ENCODE results near the gene SLC16A5. TPM values are rescaled to one million over a fixed set of nuclear protein-coding genes. Genes with fewer than 3 reads are reported as not detected.

SLC16A5 gene
- polyA plus RNA-seq, 3 donors: 22.0 to 38.4 (median 26.1) TPM

DNA sequence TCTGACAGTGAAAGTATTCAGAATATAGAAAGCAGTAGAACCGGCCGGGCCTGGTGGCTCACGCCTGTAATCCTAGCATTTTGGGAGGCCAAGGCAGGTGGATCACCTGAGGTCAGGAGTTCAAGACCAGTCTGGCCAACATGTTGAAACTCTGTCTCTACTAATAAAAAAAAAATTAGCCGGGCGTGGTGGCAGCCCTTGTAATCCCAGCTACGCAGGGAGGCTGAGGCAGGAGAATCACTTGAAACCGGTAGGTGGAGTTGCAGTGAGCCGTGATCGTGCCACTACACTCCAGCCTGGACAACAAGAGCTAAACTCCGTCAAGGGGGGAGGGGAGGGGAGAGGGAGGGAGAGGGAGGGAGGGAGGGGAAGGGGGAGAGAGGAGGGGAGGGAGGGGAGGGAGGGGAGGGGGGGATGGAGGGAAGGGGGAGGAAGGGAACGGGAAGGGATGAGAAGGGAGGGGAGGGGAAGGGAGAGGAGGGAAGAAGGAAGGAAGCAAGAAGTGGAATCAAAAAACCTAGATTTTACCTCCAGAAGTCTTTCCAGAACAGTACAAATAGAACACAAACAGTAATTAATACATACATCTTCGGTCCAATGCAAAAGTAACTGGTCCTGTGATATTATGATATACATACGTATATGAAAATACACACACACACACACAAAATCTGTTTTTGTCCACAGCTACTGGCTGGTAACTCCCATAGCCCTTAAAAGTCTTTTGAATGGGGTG is 54.6 kb downstream of the SLC16A5 start:
- no peak for DNase-seq (ENCODE audit: extremely low read depth in 1 of 11, low read depth in 9 of 11, low spot score in 4 of 11)

DNA sequence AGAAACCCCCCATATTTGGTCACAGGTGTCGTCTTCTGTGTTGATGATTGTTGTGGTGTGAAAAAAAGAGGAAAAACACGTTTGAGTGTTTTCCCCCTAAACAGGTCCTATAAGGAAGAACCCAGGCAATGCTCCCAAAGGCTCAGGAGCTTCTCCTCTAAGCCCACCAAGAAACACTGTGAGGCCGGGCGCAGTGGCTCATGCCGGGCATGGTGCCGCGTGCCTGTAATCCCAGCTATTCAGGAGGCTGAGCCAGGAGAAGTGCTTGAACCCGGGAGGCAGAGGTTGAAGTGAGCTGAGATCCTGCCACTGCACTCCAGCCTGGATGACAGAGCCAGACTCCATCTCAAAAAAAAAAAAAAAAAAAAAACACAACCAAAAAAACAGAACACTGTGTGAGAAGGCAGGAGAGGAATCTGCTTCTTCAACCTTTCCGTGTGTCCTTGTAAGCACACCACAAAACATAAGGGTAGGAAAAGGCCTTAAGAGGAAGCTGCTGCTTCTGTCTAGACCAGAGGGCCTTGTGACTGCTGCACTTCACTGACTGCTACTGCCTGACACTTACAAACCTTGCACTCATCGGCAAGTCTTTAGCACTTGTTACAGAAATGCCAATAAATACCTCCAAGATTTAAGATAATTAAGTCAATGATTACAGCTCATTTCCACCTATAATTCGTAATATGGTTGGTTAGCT is 57.2 kb downstream of the SLC16A5 start:
- no peak for DNase-seq (ENCODE audit: extremely low read depth in 1 of 11, low read depth in 9 of 11, low spot score in 4 of 11)

DNA sequence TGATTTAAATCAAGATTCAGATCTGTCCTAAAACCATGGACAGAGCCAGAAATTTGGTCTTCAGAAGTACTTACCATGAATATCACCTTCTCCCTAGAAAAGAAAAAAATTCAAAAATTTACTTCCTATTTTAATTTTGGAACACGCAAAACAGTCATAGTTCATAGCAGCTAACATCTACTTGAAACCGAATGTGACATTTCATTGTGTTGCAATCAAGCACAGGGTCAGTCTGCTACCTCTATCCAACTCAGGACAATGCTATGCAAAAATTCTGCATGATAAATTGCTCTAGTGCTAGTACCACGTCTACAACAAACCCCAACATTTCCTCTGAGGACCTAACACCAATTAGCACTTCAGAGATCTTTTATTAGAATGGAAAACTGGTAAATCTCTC is 58.8 kb downstream of the SLC16A5 start:
- no peak for DNase-seq (ENCODE audit: extremely low read depth in 1 of 11, low read depth in 9 of 11, low spot score in 4 of 11)

DNA sequence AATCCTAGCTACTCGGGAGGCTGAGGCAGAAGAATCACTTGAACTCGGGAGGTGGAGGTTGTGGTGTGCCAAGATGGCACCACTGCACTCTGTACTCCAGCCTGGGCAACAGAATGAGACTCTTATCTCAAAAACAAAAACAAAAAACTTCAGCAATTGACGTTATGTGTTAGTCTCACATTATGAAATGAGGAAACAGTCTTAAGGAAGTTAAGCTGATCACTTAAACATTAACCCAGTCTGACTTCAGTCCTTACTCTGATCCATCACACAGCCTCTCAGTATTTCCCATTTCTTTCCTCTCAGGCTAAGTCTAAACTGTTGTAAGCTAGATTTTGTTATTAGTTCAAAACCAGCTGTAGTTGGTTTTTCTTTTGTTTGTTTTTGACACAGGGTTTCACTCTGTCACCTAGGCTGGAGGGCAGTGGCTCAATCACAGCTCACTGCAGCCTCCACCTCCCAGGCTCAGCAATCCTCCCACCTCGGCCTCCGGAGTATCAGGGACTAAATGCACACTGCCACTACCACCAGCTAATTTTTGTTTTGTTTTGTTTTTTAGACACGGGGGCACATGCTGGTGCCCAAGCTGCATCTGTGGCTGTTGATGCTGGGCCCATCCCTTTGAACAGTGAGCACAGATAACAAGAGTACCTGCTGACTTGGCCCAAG is 60.3 kb downstream of the SLC16A5 start:
- no peak for DNase-seq (ENCODE audit: extremely low read depth in 1 of 11, low read depth in 9 of 11, low spot score in 4 of 11)

DNA sequence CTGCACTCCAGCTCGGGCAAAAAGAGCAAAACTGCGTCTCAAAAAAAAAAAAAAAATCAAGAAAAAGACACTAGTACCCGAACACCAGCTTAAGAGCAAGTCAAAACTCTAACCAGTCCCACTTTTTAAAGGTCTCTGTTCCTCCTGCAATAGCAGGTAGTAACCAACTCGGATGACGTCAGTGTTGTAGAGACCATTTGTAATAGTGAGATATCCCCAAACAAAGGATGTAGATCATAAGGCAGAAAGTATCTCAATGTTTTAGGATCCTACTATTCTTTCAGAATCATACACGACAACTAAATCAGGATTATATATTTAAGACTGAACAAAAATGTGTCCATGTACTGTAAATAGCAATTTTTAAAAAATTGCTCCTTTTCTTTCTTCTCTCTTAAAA is 64.2 kb downstream of the SLC16A5 start:
- no peak for DNase-seq (ENCODE audit: extremely low read depth in 1 of 11, low read depth in 9 of 11, low spot score in 4 of 11)

DNA sequence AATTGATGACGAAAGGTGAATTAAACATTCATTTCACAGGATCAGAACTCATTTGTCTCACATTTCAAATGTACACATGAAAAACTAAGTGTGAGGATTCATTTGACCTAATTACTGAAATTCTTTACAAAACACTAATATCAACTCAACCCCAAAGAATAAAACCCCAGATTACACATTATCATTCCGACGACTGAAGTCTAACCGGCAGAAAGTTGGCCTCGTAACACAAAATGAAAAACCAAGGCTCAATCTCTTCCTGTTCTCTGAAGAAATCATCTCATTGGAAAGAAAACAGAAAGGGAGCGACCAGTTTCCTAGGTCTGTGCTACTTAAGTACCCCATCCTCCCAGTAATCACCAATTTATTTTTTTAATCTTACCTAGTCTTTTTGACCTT is 64.8 kb downstream of the SLC16A5 start:
- DNase-seq (ENCODE audit: extremely low read depth in 1 of 11, low read depth in 9 of 11, low spot score in 4 of 11): no peak

DNA sequence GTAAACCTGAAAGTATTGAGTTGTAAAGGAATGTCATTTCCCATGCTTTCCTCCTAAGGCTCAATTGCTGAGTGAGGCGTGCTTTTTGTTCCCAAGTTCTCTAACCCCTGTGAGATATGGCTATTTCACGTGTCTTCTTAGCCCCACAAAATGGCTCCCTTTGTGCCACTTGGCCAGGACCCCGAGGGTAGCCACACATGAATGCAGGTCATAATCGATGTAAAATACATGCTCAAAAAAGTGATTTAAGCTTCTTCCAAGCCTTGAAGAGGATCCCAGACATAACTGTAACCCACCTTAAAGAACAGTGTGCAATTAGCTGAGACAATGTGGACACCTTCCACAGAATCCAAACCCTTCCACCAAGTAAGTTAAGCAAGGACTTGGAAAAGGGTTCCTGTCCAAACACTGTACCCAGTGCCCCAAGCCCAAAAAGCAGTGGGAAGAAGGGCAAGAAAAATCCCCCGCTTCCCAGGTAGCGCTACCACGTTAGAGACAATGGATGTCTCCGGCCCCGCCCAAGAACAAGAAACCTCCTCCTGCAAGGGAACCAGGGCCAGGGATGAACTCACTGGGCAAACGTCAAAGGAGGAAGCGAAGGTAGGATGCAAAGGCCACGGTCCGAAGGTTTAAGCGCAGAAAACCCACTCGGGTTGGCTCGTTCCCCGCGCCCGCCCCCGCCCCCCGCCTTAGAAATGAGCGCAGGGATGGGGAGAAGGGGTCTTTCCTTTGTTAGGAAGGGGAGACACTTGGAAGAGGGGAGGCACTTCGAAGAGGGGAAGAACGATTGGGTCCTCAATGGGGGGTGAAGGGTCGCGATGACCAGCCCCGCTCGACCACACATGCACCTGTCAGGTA is 65.4 kb downstream of the SLC16A5 start:
- peak in 4 of 11 donors; percentile 17 to 44 (median 38) for DNase-seq (ENCODE audit: extremely low read depth in 1 of 11, low read depth in 9 of 11, low spot score in 4 of 11)

DNA sequence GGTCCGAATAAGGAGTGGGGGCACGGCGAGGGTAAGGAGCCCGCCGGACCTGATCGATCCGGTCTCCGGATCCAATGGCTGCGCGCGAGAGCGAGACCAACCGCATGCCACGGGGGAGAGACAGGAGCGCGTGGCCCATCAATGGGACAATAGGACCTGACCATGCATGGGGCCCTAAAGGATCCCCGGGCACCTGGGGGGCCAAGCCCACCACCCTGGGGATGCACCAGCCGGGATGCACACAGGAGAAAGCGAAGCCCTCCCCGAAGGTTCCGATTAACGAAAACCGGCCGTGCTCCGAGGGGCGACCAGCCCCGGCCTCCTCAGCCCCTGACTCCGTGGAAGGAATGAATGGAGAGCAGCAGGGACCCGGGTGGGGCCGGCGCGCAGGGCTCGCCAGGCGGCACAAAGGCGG is 66.0 kb downstream of the SLC16A5 start:
- peak in 2 of 11 donors; percentile 22 to 38 for DNase-seq (ENCODE audit: extremely low read depth in 1 of 11, low read depth in 9 of 11, low spot score in 4 of 11)

DNA sequence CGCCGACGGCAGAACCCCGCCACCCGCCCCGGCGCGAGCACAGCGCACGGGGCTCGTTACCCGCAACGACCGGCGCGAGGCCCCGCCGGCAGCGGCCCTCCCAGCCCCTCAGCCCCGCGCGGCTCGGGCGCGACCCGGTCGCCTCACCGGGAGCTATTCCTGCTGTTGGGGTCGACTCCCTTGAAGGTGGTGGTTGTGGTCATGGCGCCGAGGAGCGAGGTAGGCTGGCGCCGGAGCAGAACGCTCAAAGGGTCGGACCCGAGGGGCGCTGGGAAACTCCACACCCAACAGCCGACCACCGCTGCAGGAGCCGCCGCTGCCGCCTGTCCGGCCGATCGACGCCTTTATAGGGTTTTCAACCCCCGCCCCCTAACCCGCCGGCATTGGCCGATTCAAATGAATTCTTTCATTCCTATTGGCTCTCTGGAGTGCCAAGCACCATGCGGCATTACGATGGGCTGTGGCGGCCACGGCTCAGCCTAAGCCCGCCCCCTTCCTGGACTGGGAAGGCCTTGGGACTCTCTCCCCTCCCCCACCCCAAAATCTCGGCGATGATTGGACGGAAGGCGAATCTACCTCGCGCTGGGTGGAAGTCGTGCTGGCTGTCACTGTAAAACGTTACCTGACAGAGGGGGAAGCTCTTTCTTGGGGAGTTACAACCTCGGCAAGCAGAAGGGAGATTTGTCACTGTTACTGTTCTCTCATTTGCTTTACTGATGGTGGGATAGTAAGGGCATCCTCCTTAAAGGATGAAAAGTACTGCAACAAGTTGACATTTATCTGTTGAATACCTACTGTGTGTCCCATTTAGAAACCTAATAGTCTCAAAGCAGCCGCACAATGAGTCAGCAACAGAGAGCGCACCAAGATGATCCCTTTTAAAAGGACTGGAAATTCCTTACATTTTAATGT is 66.7 kb downstream of the SLC16A5 start, which contains the start of gene JPT1:
Gene JPT1, minus strand, starts transcription at position 318 of the 912 bp plus-strand sequence. Its CDS starts 115 bp downstream, at position 203.
- peak; percentile 92 to 99 (median 98) for DNase-seq (ENCODE audit: extremely low read depth in 1 of 11, low read depth in 9 of 11, low spot score in 4 of 11)

DNA sequence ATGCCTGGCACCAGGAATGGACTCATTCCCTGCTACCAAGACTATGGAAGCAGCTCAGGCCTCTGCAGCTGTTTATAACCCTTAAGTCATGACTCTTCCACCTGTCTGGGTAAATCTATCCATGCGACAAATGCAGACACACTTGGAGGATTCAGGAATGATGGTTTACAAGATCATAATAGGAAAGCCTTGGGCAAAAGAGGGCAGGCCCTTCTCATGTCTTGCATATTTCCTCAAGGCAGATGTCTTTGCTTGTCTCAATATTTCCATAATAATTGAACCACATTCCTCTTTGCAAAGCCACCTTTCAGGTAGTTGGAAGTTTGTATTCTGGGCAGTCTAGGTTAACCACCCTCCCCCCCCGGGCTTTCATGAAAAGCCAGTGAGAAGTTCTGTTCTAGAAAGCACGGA is 67.4 kb downstream of the SLC16A5 start:
- no peak for DNase-seq (ENCODE audit: extremely low read depth in 1 of 11, low read depth in 9 of 11, low spot score in 4 of 11)

Other genes with a start within 250 kb of the SLC16A5 start
- under 1 TPM; 0.16 to 0.36 (median 0.32) TPM for gene GRIN2C, start 228.1 kb upstream of the SLC16A5 start, polyA plus RNA-seq (ENCODE audit: insufficient read length in 3 of 3)
- gene FDXR, start 215.0 kb upstream of the SLC16A5 start, polyA plus RNA-seq (ENCODE audit: insufficient read length in 3 of 3): 1 to 10 TPM; 5.6 to 8.7 (median 8.6) TPM
- gene FADS6, start 194.3 kb upstream of the SLC16A5 start, polyA plus RNA-seq (ENCODE audit: insufficient read length in 3 of 3): under 1 TPM; 0.25 to 0.67 (median 0.29) TPM
- 1 to 10 TPM in 1 of 3 donors, under 1 TPM in 2; 0.56 to 1.2 (median 0.70) TPM for gene USH1G, start 164.7 kb upstream of the SLC16A5 start, polyA plus RNA-seq (ENCODE audit: insufficient read length in 3 of 3)
- gene OTOP2, start 163.7 kb upstream of the SLC16A5 start, polyA plus RNA-seq (ENCODE audit: insufficient read length in 3 of 3): not detected
- gene OTOP3, start 152.1 kb upstream of the SLC16A5 start, polyA plus RNA-seq (ENCODE audit: insufficient read length in 3 of 3): not detected
- 10 to 100 TPM in 2 of 3 donors, 1 to 10 TPM in 1; 9.2 to 16.8 (median 13.8) TPM for gene HID1, start 115.2 kb upstream of the SLC16A5 start, polyA plus RNA-seq (ENCODE audit: insufficient read length in 3 of 3)
- gene CDR2L, start 100.3 kb upstream of the SLC16A5 start, polyA plus RNA-seq (ENCODE audit: insufficient read length in 3 of 3): 10 to 100 TPM in 1 of 3 donors, 1 to 10 TPM in 2; 8.0 to 11.4 (median 8.8) TPM
- 10 to 100 TPM; 26.1 to 28.4 (median 27.0) TPM for gene MRPL58, start 75.3 kb upstream of the SLC16A5 start, polyA plus RNA-seq (ENCODE audit: insufficient read length in 3 of 3)
- 100 to 1,000 TPM; 297 to 353 (median 303) TPM for gene ATP5PD, start 41.0 kb upstream of the SLC16A5 start, polyA plus RNA-seq (ENCODE audit: insufficient read length in 3 of 3)
- 10 to 100 TPM; 28.8 to 32.0 (median 30.2) TPM for gene KCTD2, start 40.7 kb upstream of the SLC16A5 start, polyA plus RNA-seq (ENCODE audit: insufficient read length in 3 of 3)
- gene ARMC7, start 22.0 kb downstream of the SLC16A5 start, polyA plus RNA-seq (ENCODE audit: insufficient read length in 3 of 3): 10 to 100 TPM; 15.2 to 17.7 (median 15.8) TPM
- gene NT5C, start 43.8 kb downstream of the SLC16A5 start, polyA plus RNA-seq (ENCODE audit: insufficient read length in 3 of 3): 10 to 100 TPM; 46.9 to 70.1 (median 61.7) TPM
- gene JPT1, start 66.6 kb downstream of the SLC16A5 start, polyA plus RNA-seq (ENCODE audit: insufficient read length in 3 of 3): 100 to 1,000 TPM in 2 of 3 donors, 10 to 100 TPM in 1; 98.8 to 104 (median 104) TPM
- gene SUMO2, start 95.0 kb downstream of the SLC16A5 start, polyA plus RNA-seq (ENCODE audit: insufficient read length in 3 of 3): 100 to 1,000 TPM; 609 to 769 (median 709) TPM
- 10 to 100 TPM; 69.4 to 74.8 (median 70.6) TPM for gene NUP85, start 117.7 kb downstream of the SLC16A5 start, polyA plus RNA-seq (ENCODE audit: insufficient read length in 3 of 3)
- gene GGA3, start 173.7 kb downstream of the SLC16A5 start, polyA plus RNA-seq (ENCODE audit: insufficient read length in 3 of 3): 10 to 100 TPM; 44.3 to 46.9 (median 44.3) TPM
- gene MRPS7, start 173.9 kb downstream of the SLC16A5 start, polyA plus RNA-seq (ENCODE audit: insufficient read length in 3 of 3): 10 to 100 TPM; 66.3 to 77.0 (median 72.5) TPM
- gene MIF4GD, start 183.3 kb downstream of the SLC16A5 start, polyA plus RNA-seq (ENCODE audit: insufficient read length in 3 of 3): 10 to 100 TPM; 18.5 to 22.3 (median 20.4) TPM
- 1 to 10 TPM; 7.1 to 8.7 (median 8.7) TPM for gene SLC25A19, start 201.5 kb downstream of the SLC16A5 start, polyA plus RNA-seq (ENCODE audit: insufficient read length in 3 of 3)